KOPT-K1 (cell line): ENCODE results near the gene CEP162.

Source experiments
- H3K27ac ChIP-seq: fragments of 200-600 bp; sonication (generic); 2 replicates; pipeline ENCODE4 v1.5.1; 2016; ENCODE audit warnings: antibody characterized with exemption, mild to moderate bottlenecking, low read depth, low read length; ENCODE audit not compliant: poor library complexity, severe bottlenecking
- H3K36me3 ChIP-seq: fragments of 200-600 bp; sonication (generic); 2 replicates; pipeline ENCODE4 v1.5.1; 2017; ENCODE audit warnings: antibody characterized with exemption, mild to moderate bottlenecking, low read length, moderate library complexity; ENCODE audit not compliant: insufficient read depth
- H3K9me3 ChIP-seq: fragments of 200-600 bp; sonication (generic); 2 replicates; pipeline ENCODE4 v1.5.1; 2017; ENCODE audit warnings: antibody characterized with exemption, low read length, mild to moderate bottlenecking; ENCODE audit not compliant: insufficient read depth, poor library complexity, severe bottlenecking

The CEP162 gene, protein sequence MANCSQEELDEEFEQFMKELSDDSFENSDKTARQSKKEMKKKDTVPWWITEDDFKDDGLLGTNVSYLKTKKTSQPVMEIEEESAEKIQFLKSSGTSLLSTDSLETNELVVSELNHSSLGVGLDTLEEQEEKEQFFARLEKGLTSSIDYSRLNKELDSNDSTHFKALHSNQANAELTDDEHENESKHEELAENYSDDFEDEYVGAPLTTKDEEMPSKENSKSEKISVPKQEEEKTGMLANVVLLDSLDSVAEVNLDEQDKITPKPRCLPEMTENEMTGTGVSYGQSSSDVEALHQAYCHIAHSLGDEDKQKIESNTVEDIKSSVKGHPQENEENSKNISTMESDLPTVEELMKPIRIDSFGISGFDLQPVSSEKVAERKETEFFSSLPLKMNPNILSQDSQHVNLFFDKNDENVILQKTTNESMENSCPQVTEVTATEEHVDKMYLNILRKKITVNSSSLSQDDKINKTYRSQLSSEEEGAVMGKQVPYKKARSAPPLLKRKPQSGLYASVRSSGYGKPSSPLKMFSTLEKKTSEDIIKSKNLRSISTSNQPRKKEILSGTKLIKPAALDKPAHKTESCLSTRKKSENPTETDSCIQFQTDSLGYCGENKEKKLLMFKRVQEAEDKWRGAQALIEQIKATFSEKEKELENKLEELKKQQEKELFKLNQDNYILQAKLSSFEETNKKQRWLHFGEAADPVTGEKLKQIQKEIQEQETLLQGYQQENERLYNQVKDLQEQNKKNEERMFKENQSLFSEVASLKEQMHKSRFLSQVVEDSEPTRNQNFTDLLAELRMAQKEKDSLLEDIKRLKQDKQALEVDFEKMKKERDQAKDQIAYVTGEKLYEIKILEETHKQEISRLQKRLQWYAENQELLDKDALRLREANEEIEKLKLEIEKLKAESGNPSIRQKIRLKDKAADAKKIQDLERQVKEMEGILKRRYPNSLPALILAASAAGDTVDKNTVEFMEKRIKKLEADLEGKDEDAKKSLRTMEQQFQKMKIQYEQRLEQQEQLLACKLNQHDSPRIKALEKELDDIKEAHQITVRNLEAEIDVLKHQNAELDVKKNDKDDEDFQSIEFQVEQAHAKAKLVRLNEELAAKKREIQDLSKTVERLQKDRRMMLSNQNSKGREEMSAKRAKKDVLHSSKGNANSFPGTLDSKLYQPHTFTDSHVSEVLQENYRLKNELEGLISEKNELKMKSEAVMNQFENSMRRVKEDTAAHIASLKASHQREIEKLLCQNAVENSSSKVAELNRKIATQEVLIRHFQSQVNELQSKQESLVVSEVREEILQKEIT (N-terminal part only)

DNA sequence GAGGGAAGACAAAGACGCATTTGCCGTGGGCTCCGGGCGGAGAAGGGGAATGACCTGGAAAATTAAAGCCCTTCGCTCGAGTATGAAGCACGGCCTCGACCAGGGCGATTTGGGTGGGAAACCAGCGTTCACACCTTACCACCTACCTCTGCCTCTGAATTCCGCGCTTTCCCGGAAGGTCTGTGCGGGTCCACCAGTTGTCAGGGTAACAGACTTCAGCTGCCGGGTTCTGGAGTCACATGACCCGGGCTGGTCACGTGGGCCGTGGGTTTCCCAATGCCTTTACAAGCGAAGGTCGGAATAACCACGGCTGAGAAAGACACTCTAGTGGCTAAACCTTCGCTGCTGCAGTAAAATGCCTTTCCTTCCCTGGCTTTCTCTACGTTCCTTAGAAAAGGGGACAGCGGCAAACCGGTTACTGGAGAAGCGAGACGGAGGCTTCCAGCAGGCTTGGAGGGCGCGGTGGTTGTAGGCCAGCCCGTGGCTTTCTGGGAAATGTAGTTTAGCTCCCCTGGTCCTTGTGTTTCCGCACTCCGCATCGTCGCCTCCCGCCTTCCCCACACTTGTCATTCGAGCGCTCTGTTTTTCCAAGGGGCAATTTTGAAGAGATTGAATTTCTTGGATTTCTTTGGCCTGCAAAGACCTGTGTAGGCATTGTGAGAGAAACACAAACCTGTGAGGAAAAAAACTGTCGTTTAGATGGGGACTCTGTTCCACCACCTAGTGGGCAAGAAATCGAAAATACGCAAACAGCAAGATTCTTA is at the start of gene CEP162:
Gene CEP162 (minus strand): TSS at position 210 of the 764 bp plus-strand sequence. CDS start 1,250 bp downstream, outside the sequence.
- Histone ChIP-seq H3K36me3 (no peaks in the 10 kb centered on the region), H3K9me3 (no peaks in the 10 kb centered on the region), H3K27ac (peak within 1 kb of the TSS; percentile 61)

DNA sequence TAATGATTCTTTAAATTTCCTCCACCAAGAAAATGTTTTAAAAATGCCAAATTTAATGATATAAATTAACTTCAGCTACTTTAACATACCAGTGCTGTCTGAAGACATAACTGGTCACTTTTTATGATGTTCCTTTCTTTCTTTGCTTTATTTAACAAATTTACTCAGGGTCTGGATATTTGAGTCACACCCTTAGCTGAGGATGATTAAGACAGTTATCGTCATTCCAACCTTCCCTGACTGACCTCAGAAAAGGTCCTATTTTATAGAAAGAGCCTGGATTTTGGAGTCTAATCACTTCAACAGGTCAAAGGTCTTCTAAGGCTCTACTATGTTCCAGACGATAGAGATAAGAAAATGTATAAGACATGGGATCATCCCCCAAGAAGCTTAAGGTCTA is 47.4 kb upstream of the CEP162 start:
- no peaks in the 10 kb centered on the region for H3K36me3 ChIP-seq
- no peak overlapping the region for H3K27ac ChIP-seq
- H3K9me3 ChIP-seq = no peaks in the 10 kb centered on the region

GRCh38 chr6:84273048-84273809 is 45.8 kb upstream of the CEP162 start:
- no peak overlapping the region for H3K27ac ChIP-seq
- H3K9me3 ChIP-seq = no peaks in the 10 kb centered on the region
- no peaks in the 10 kb centered on the region for H3K36me3 ChIP-seq

- Histone ChIP-seq H3K36me3 (no peaks in the 10 kb centered on the region), H3K9me3 (no peaks in the 10 kb centered on the region), H3K27ac (no peak overlapping the region)
Observed at GRCh38 chr6:84272298-84272697, 44.9 kb upstream of the CEP162 start.

DNA sequence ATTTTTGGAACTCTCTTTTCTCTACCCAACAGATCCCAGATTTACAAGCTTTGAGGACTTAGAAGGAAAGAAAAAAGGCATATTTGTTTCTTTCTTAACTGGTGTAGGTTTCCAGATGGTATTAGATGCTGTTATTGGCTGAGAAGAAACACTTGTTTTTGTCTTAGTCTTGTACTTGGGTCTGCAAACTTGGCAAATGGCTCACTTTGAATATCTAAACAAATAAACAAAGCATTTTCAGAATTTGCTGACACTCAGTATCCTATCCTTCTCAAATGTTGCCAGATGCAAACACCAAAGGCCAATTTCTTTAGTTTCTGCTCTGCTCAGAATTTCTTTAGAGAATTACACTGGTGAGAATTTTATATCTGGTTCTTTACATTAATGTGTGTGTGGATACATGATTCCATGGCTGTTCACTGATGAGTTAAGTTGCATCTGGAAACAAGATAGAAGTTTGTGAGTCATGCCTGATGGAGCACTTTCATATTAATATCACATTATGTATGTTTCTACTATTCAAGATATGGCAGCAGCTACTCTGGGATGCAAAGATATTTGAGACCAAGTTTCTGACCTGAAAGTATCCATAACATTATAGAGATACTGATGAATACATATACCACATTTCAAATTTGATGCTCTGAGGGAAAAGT is 43.7 kb upstream of the CEP162 start:
- Histone ChIP-seq H3K9me3 (no peaks in the 10 kb centered on the region), H3K27ac (no peak overlapping the region), H3K36me3 (no peaks in the 10 kb centered on the region)

DNA sequence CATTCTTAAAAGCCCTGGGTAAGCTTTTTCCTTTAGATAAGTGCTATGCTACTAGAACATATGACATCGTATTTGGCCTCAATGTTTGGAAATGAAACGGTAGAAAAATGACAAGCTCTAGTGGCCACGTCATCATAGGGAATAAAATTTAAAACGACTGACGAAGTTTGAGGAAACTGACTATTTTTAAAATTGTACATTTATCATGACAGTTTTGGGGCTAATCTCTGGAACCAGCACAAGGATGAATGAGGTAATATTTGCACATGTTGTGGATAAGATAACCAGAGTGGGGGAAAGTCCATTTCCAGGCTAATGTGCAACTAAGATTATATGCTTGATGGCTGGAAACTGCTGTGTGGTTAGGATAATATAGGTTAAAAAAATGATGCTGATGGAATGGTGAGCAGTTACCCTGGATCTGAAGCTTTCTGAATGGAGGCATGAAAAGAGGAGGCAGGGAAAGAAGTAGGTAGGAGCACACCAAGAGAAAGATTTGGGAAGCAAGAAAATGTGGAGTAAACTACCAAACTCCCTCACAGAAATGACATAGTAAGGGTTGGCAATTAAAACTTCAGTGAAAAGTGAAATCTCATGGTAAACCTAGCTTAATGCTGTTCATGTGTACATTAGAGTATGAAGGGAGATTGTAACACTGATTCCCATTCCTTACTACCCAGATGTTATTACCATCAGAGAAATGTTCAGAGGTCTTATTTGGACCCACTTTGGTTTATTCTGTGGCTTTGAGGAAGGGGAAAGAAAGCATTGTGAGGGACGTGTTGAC is 42.7 kb upstream of the CEP162 start:
- Histone ChIP-seq H3K27ac (no peak overlapping the region), H3K9me3 (no peaks in the 10 kb centered on the region), H3K36me3 (no peaks in the 10 kb centered on the region)

DNA sequence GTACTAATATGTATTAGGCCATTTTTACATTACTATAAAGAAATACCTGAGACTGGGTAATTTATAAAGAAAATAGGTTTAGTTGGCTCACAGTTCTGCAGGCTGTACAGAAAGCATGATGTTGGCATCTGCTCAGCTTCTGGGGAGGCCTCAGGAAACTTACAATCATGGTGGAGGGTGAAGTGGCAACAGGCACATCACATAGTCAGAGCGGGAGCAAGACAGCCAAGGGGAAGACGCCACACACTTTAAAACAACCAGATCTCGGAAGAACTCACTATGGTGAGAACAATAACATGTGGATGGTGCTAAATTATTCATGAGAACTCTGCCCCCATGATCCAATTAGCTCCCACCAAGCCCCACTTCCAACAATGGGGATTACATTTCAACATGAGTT is 41.3 kb upstream of the CEP162 start:
- Histone ChIP-seq H3K36me3 (no peaks in the 10 kb centered on the region), H3K27ac (no peak overlapping the region), H3K9me3 (no peaks in the 10 kb centered on the region)

DNA sequence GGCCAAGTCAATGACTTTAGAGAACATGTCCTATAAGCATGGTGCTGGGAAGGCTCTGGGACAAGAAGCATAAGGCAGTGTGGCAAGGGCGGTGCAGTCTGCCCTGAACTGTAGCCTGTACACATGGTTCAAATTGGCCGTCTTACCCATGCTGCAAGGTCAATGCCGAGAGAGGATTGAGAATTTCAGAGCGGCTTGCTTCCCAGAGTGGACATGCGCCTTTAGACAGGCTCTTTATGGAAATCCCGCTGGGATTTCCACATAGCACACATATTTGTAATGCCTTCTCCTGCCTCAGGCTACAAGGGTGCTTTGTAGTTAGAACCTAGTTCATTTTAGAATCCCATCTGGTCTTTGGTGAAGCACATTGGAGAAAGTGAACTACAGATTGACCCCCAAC is 36.1 kb upstream of the CEP162 start:
- no peaks in the 10 kb centered on the region for H3K36me3 ChIP-seq
- H3K9me3 ChIP-seq = peaks cover 4% of the 10 kb centered on the region
- H3K27ac ChIP-seq = no peak overlapping the region

- Histone ChIP-seq H3K36me3 (no peaks in the 10 kb centered on the region), H3K27ac (no peak overlapping the region), H3K9me3 (peaks cover 4% of the 10 kb centered on the region)
Observed at GRCh38 chr6:84260926-84261325, 33.5 kb upstream of the CEP162 start.

DNA sequence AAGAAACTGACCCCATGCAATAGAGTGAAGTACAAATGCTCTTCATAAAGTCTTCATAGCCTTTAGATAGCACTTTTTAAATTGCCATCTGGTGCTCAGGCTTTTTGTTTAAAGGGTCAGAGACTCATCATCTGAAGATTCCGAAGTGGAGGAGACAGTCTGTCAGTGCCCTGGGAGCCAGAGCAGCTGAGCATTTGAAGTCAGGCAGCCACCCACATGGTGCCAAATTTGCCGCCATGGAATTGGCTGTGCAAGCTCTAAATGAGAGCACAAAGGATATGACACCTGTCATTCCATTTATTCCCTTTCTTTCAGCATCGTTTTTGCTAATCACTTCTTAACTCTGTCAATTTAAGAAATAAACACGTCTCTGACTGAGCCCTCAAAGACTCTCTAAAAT is 32.8 kb upstream of the CEP162 start:
- Histone ChIP-seq H3K9me3 (peaks cover 4% of the 10 kb centered on the region), H3K27ac (no peak overlapping the region), H3K36me3 (no peaks in the 10 kb centered on the region)

DNA sequence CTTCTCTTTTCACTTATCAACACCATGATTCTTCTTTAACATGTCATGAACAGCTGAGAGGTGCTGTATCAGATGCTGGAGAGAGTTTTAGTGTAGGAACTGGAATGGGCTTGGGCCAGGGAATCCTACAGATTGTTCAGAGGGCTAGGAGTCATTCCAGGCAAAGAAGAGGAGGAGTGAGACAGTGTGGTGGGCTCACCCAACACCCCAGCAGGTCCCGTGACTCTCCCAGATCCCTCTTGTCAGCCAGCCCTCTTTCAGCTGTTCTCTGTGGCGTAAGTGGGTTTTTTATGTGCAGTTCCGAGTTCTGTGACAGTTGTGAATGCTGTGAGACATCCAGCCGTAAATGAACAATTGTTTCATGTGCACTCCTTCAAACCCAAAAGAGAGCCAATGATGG is 31.4 kb upstream of the CEP162 start:
- Histone ChIP-seq H3K36me3 (no peaks in the 10 kb centered on the region), H3K9me3 (peaks cover 4% of the 10 kb centered on the region), H3K27ac (no peak overlapping the region)

- H3K27ac ChIP-seq = no peak overlapping the region
- H3K36me3 ChIP-seq = no peaks in the 10 kb centered on the region
- peaks cover 4% of the 10 kb centered on the region for H3K9me3 ChIP-seq
Observed at GRCh38 chr6:84258268-84258667, 30.8 kb upstream of the CEP162 start.

- no peaks in the 10 kb centered on the region for H3K36me3 ChIP-seq
- peaks cover 4% of the 10 kb centered on the region for H3K9me3 ChIP-seq
- H3K27ac ChIP-seq = no peak overlapping the region
Observed at GRCh38 chr6:84255641-84256040, 28.2 kb upstream of the CEP162 start.
